ENCODE data around the gene TNFRSF19. TPM values are rescaled to one million over a fixed set of nuclear protein-coding genes. Genes with fewer than 3 reads are reported as not detected.

Gene TNFRSF19
- total and polyA plus RNA-seq, 10 of the 15 experiments (the other 5 are each of a cell fraction or from before 2014, with no cell fraction given), result 16.4 to 46.2 (median 35.4) TPM

DNA sequence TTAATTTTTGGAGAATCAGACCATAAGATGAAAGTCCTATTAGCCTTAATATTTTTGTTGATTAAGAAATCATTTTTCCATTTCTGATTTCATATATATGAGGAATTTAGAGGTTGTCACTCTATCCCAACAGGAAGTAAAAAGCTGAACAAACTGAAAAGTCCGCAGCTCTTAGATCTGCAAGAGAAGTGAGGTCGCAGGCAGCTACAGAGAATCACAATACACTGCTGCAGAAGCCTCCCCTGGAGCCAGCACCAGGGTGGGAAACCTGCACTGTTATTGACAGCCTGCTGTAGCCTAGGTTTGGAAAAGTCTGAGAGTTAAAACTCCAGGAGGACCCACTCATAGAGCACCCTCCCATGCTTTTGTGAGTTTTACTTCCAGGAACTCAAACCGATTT lies 29.9 kb downstream of the TNFRSF19 start:
- no peaks in the 10 kb centered on the region for H3K79me2 ChIP-seq (ENCODE audit: control insufficient read depth, insufficient read depth, low read length)
- no peak for DNase-seq (ENCODE audit: low read depth, low spot score)
- H3K9me3 ChIP-seq (replicated peaks; ENCODE audit: control insufficient read depth, insufficient read depth, low read length), result peaks cover 4% of the 10 kb centered on the region; the same call in 2 of the 3 replicates
- 32% methylated on average over 3 of the region's 3 CpGs for WGBS (ENCODE audit: insufficient coverage, insufficient replicate concordance, low lambda C conversion rate, missing lambda C conversion rate)
- BruUV-seq (replicated peaks), result no TSS peak
- H3K27me3 ChIP-seq (replicated peaks in 1 of 2; ENCODE audit: control insufficient read depth in 2 of 2, insufficient read depth in 2 of 2, low read length in 1 of 2), result no peaks in the 10 kb centered on the region
- SMC1A ChIA-PET (ENCODE audit: uncharacterized antibody, unreplicated experiment), result no interaction called here
- in situ Hi-C loops (cut with MboI) (no loop called here), intact Hi-C loops (cut with micrococcal nuclease; ENCODE audit: unreplicated experiment) (no loop called here)
- H3K9ac ChIP-seq (ENCODE audit: control insufficient read depth, insufficient read depth, low read length), result no peak overlapping the region
- H3K27ac ChIP-seq (ENCODE audit: control insufficient read depth, insufficient read depth), result no peak overlapping the region
- ATAC-seq, result no peak
- no peak overlapping the region for H2AFZ ChIP-seq (ENCODE audit: control insufficient read depth, low read depth, low read length)
- POLR2A ChIA-PET, result no interaction called here
- FAIRE-seq, result no peak
- H3K4me2 ChIP-seq (ENCODE audit: control insufficient read depth, insufficient read depth), result no peak overlapping the region
- H4K20me1 ChIP-seq (ENCODE audit: control insufficient read depth, insufficient read depth), result no peaks in the 10 kb centered on the region
- CTCF ChIA-PET, result no interaction called here
- RAD21 ChIA-PET (ENCODE audit: unreplicated experiment), result no interaction called here
- H3K4me3 ChIP-seq, result no peak overlapping the region
- H3K36me3 ChIP-seq (ENCODE audit: control insufficient read depth in 2 of 2, insufficient read depth in 2 of 2, low read length in 1 of 2), result no peaks in the 10 kb centered on the region; a peak in 1 of 4 replicates
- TF ChIP-seq TBL1XR1 (IDR thresholded peaks at IDR 0.05; ENCODE audit: low read depth, low read length) (no peak), EZH2 (IDR thresholded peaks at IDR 0.05; ENCODE audit: borderline replicate concordance, control insufficient read depth, low read depth, low read length) (no peak), JUND (IDR thresholded peaks at IDR 0.05; ENCODE audit: low read depth, low read length) (no peak), IRF3 (IDR thresholded peaks at IDR 0.05) (no peak), NR2C1 (IDR thresholded peaks at IDR 0.05) (no peak), HCFC1 (IDR thresholded peaks at IDR 0.05; ENCODE audit: low read length) (no peak), YBX1 (IDR thresholded peaks at IDR 0.05) (no peak)
- TF ChIP-seq, protein P1, sequence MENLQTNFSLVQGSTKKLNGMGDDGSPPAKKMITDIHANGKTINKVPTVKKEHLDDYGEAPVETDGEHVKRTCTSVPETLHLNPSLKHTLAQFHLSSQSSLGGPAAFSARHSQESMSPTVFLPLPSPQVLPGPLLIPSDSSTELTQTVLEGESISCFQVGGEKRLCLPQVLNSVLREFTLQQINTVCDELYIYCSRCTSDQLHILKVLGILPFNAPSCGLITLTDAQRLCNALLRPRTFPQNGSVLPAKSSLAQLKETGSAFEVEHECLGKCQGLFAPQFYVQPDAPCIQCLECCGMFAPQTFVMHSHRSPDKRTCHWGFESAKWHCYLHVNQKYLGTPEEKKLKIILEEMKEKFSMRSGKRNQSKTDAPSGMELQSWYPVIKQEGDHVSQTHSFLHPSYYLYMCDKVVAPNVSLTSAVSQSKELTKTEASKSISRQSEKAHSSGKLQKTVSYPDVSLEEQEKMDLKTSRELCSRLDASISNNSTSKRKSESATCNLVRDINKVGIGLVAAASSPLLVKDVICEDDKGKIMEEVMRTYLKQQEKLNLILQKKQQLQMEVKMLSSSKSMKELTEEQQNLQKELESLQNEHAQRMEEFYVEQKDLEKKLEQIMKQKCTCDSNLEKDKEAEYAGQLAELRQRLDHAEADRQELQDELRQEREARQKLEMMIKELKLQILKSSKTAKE (IDR thresholded peaks at IDR 0.05; ENCODE audit: low read depth, poor library complexity, severe bottlenecking), result no peak
- H3K4me1 ChIP-seq (ENCODE audit: control insufficient read depth, insufficient read depth, low read length), result no peaks in the 10 kb centered on the region

Measured in GM12878 (cell line).